H9 (cell line): Measurements from ENCODE around the gene DCX. TPM values are rescaled to one million over a fixed set of nuclear protein-coding genes. Genes with fewer than 3 reads are reported as not detected.

Experiments
- DNase-seq: peaks from one replicate; pipeline ENCODE4 v3.0.0-alpha.2; 2017
- H2AFZ ChIP-seq: one replicate; pipeline ENCODE4 v1.6.1; 2013; ENCODE audit warnings: mild to moderate bottlenecking, low read length, control low read depth, moderate library complexity
- H2AK5ac ChIP-seq: 2 replicates; pipeline ENCODE4 v1.6.1; 2013; ENCODE audit warnings: low read length, control low read depth, mixed read lengths; ENCODE audit not compliant: insufficient read length
- H2BK120ac ChIP-seq: one replicate; pipeline ENCODE4 v1.6.1; 2013; ENCODE audit warnings: low read depth, mild to moderate bottlenecking, low read length, control low read depth, inconsistent platforms; ENCODE audit not compliant: poor library complexity, severe bottlenecking
- H2BK12ac ChIP-seq: 2 replicates; pipeline ENCODE4 v1.6.1; 2013; ENCODE audit warnings: low read length, control low read depth, mixed read lengths, low read depth; ENCODE audit not compliant: insufficient read length
- H2BK15ac ChIP-seq: 2 replicates; pipeline ENCODE4 v1.6.1; 2013; ENCODE audit warnings: low read depth, low read length, control low read depth
- H2BK20ac ChIP-seq: one replicate; pipeline ENCODE4 v1.6.1; 2013; ENCODE audit warnings: low read depth, mild to moderate bottlenecking, low read length, control low read depth, inconsistent platforms; ENCODE audit not compliant: poor library complexity, severe bottlenecking
- H2BK5ac ChIP-seq: 2 replicates; pipeline ENCODE4 v1.6.1; 2013; ENCODE audit warnings: low read length, control low read depth, mixed read lengths; ENCODE audit not compliant: insufficient read length
- H3K14ac ChIP-seq: 2 replicates; pipeline ENCODE4 v1.6.1; 2013; ENCODE audit warnings: low read length, control low read depth; ENCODE audit not compliant: insufficient read depth
- H3K18ac ChIP-seq: 2 replicates; pipeline ENCODE4 v1.6.1; 2013; ENCODE audit warnings: low read depth, mild to moderate bottlenecking, mixed read lengths, low read length, control low read depth; ENCODE audit not compliant: insufficient read length
- H3K23ac ChIP-seq: 2 replicates; pipeline ENCODE4 v1.6.1; 2013; ENCODE audit warnings: low read length, control low read depth, mixed read lengths, low read depth; ENCODE audit not compliant: insufficient read length
- H3K23me2 ChIP-seq: 2 replicates; pipeline ENCODE4 v1.6.1; 2013; ENCODE audit warnings: low read depth, mild to moderate bottlenecking, mixed read lengths, low read length, control low read depth; ENCODE audit not compliant: insufficient read length, poor library complexity, severe bottlenecking
- H3K27ac ChIP-seq: 2 replicates; pipeline ENCODE4 v1.5.1; 2013; ENCODE audit warnings: low read length, control low read depth, mixed read lengths, low read depth; ENCODE audit not compliant: insufficient read length
- H3K27me3 ChIP-seq: 2 replicates; pipeline ENCODE4 v1.6.1; 2013; ENCODE audit warnings: low read length, control low read depth, inconsistent platforms; ENCODE audit not compliant: insufficient read depth
- H3K4ac ChIP-seq: 2 replicates; pipeline ENCODE4 v1.6.1; 2013; ENCODE audit warnings: low read depth, mild to moderate bottlenecking, control low read depth, inconsistent platforms, low read length, moderate library complexity
- H3K4me1 ChIP-seq: 2 replicates; pipeline ENCODE4 v1.6.1; 2013; ENCODE audit warnings: low read length, control low read depth, inconsistent platforms; ENCODE audit not compliant: insufficient read depth
- H3K4me2 ChIP-seq: 2 replicates; pipeline ENCODE4 v1.6.1; 2013; ENCODE audit warnings: low read length, control low read depth, mixed read lengths; ENCODE audit not compliant: insufficient read length, insufficient read depth
- H3K56ac ChIP-seq: 2 replicates; pipeline ENCODE4 v1.6.1; 2013; ENCODE audit warnings: low read depth, mild to moderate bottlenecking, mixed read lengths, low read length, control low read depth; ENCODE audit not compliant: insufficient read length
- H3K79me1 ChIP-seq: 2 replicates; pipeline ENCODE4 v1.6.1; 2013; ENCODE audit warnings: low read depth, mild to moderate bottlenecking, moderate library complexity, low read length, control low read depth, inconsistent platforms; ENCODE audit not compliant: insufficient read depth, poor library complexity, severe bottlenecking
- H3K79me2 ChIP-seq: 2 replicates; pipeline ENCODE4 v1.6.1; 2013; ENCODE audit warnings: low read length, control low read depth, inconsistent platforms; ENCODE audit not compliant: insufficient read depth
- H3K9ac ChIP-seq: 2 replicates; pipeline ENCODE4 v1.6.1; 2013; ENCODE audit warnings: low read length, control low read depth, mixed read lengths; ENCODE audit not compliant: insufficient read length; ENCODE audit errors: extremely low read depth
- H3K9me3 ChIP-seq: one replicate; pipeline ENCODE4 v1.6.1; 2013; ENCODE audit warnings: low read depth, low read length, inconsistent platforms; ENCODE audit not compliant: control insufficient read depth
- H3T11ph ChIP-seq: one replicate; pipeline ENCODE4 v1.6.1; 2013; ENCODE audit warnings: mild to moderate bottlenecking, low read length, control low read depth, inconsistent platforms
- H4K20me1 ChIP-seq: one replicate; pipeline ENCODE4 v1.6.1; 2013; ENCODE audit not compliant: control insufficient read depth, insufficient read length, insufficient read depth
- H4K5ac ChIP-seq: 2 replicates; pipeline ENCODE4 v1.6.1; 2013; ENCODE audit warnings: low read depth, mild to moderate bottlenecking, mixed read lengths, low read length, control low read depth; ENCODE audit not compliant: insufficient read length
- H4K8ac ChIP-seq: replicated peaks from 2 replicates; pipeline ENCODE4 v1.6.1; 2013; ENCODE audit warnings: low read length, control low read depth, mixed read lengths, low read depth; ENCODE audit not compliant: insufficient read length
- H4K91ac ChIP-seq: 2 replicates; pipeline ENCODE4 v1.6.1; 2013; ENCODE audit warnings: low read depth, mild to moderate bottlenecking, moderate library complexity, mixed read lengths, low read length, control low read depth; ENCODE audit not compliant: insufficient read length
- H3K27ac Mint-ChIP-seq, 3 experiments: 2 replicates in 2 of 3; 3 replicates in 1 of 3; pipeline ENCODE4 v1.8.0; 2020 to 2021; ENCODE audit warnings: mixed read lengths in 3 of 3, mild to moderate bottlenecking in 1 of 3, moderate library complexity in 1 of 3
- H3K27me3 Mint-ChIP-seq: 2 replicates; pipeline ENCODE4 v1.8.0; 2021; ENCODE audit warnings: low read depth, mild to moderate bottlenecking, moderate library complexity, mixed read lengths
- H3K36me3 Mint-ChIP-seq, 3 experiments: 2 replicates in 2 of 3; 3 replicates in 1 of 3; pipeline ENCODE4 v1.8.0; 2020 to 2021; ENCODE audit warnings: low read depth in 3 of 3, mixed read lengths in 3 of 3; ENCODE audit not compliant: insufficient read depth in 1 of 3
- H3K4me1 Mint-ChIP-seq, 2 experiments: 2 replicates each; pipeline ENCODE4 v1.8.0; 2020; ENCODE audit warnings: mixed read lengths in 2 of 2
- H3K4me3 Mint-ChIP-seq, 2 experiments: 2 replicates in 1 of 2; 3 replicates in 1 of 2; pipeline ENCODE4 v1.8.0; 2020 to 2021; ENCODE audit warnings: mild to moderate bottlenecking in 2 of 2, mixed read lengths in 2 of 2, moderate library complexity in 1 of 2
- H3K9me3 Mint-ChIP-seq, 2 experiments: 2 replicates in 1 of 2; 3 replicates in 1 of 2; pipeline ENCODE4 v1.8.0; 2020; ENCODE audit warnings: mild to moderate bottlenecking in 2 of 2, mixed read lengths in 2 of 2, moderate library complexity in 1 of 2
- CTCF ChIP-seq: fragments of 200-600 bp; sonication (generic); conservative IDR thresholded peaks from 3 replicates; pipeline ENCODE4 v1.8.0; 2021; ENCODE audit warnings: antibody characterized with exemption, mild to moderate bottlenecking
- WGBS: extraction: QIAGEN DNeasy Blood & Tissue Kit; methylation state at CpG from one replicate; pipeline ENCODE4 v1.1.7; 2013; ENCODE audit warnings: missing lambda C conversion rate, low lambda C conversion rate, mixed read lengths; ENCODE audit not compliant: insufficient read length; ENCODE audit errors: extremely low coverage; 5-methylcytosine and 5-hydroxymethylcytosine counted together
- total RNA-seq: library from RNA; stranded (reverse); gene quantifications from 2 replicates; pipeline ENCODE4 v1.2.1, GENCODE V29; 2021

The DCX gene
- total RNA-seq, 1 experiment from 2014 or later: 2.0 TPM

DNA sequence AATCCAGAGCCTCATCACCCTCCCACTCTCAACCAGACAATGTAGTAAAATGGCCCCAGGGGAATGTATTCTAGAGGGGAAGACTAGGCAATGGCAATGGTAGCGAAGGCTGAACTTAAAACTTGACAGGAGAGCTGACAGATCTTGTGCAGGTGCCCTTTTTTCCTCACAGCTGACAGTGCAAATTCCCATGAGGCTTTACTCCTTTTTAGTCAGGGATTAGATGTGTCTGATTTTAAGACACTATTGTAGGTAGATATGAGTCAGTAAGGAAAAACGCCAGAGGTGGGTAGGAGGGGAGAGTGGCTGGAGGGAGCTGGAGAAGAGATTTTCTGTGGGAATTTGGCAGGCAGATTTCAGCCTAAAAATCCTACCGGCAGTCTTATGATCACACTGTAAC lies 152.4 kb downstream of the DCX start:
- no peak overlapping the region for H4K91ac ChIP-seq
- H4K5ac ChIP-seq: no peak overlapping the region
- Mint-ChIP-seq H3K27me3 (no peaks in the 10 kb centered on the region), H3K27ac (no peak overlapping the region), H3K9me3 (no peaks in the 10 kb centered on the region), H3K36me3 (no peaks in the 10 kb centered on the region), H3K4me3 (no peak overlapping the region), H3K4me1 (peaks cover 9 to 13% of the 10 kb centered on the region in 2 experiments)
- DNase-seq: no peak
- no peaks in the 10 kb centered on the region for H3K79me1 ChIP-seq
- H3K4me1 ChIP-seq: peaks cover 4% of the 10 kb centered on the region; the same call in 1 of the 2 replicates
- H4K8ac ChIP-seq: no peak overlapping the region
- no peak overlapping the region for H2AFZ ChIP-seq
- no peak overlapping the region for H3K23ac ChIP-seq
- H3K27me3 ChIP-seq: no peaks in the 10 kb centered on the region
- no CpG with 5 or more reads among the region's 3 CpGs for WGBS
- H3K9me3 ChIP-seq: no peaks in the 10 kb centered on the region
- no peak overlapping the region for H3K4ac ChIP-seq
- H2BK15ac ChIP-seq: no peak overlapping the region
- no peaks in the 10 kb centered on the region for H3K23me2 ChIP-seq
- no peak overlapping the region for H2BK120ac ChIP-seq
- H4K20me1 ChIP-seq: no peaks in the 10 kb centered on the region
- no peak overlapping the region for H2BK12ac ChIP-seq
- H3T11ph ChIP-seq: no peak overlapping the region
- H3K9ac ChIP-seq: no peak overlapping the region
- no peak overlapping the region for H3K56ac ChIP-seq
- no peak overlapping the region for H3K14ac ChIP-seq
- H3K27ac ChIP-seq: no peak overlapping the region
- H3K18ac ChIP-seq: no peak overlapping the region
- no peaks in the 10 kb centered on the region for H3K79me2 ChIP-seq
- H3K4me2 ChIP-seq: no peak overlapping the region
- no peak for TF ChIP-seq CTCF
- H2BK20ac ChIP-seq: no peak overlapping the region
- H2BK5ac ChIP-seq: no peak overlapping the region
- H2AK5ac ChIP-seq: no peak overlapping the region
